ENCODE measurements around the gene ERICH2.

DNA sequence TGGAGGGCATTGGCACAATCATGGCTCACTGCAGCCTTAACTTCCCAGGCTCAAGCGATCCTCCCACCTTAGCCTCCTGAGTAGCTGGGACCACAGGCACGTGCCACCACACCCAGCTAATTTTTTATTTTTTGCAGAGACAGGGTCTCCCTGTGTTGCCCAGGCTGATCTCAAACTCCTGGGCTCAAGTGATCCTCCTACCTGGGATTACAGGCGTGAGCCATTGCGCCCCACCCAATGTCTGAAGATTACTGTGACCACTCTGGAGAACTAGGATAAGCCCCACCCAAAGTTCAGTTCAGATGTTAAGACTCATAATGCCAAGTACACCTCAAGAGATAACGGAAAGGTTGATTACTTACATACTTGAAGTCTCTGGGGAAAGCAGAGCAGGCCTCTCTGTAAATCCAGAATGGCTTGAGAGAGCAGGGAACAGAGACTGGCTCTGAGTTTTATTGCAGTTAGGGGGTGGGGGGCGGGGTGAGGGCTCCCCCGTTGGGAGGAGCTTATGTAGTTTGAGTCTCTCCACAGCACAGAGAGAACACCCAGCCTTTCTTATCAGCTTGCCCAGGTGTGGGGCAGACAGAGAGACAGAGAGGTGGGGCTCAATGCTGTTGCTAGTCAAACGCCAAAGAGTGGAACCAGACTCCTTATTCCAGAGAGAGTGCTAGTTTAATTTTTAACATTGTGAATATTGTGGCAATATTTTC, 26.5 kb upstream of the ERICH2 start:
- TF ChIP-seq, protein P1, sequence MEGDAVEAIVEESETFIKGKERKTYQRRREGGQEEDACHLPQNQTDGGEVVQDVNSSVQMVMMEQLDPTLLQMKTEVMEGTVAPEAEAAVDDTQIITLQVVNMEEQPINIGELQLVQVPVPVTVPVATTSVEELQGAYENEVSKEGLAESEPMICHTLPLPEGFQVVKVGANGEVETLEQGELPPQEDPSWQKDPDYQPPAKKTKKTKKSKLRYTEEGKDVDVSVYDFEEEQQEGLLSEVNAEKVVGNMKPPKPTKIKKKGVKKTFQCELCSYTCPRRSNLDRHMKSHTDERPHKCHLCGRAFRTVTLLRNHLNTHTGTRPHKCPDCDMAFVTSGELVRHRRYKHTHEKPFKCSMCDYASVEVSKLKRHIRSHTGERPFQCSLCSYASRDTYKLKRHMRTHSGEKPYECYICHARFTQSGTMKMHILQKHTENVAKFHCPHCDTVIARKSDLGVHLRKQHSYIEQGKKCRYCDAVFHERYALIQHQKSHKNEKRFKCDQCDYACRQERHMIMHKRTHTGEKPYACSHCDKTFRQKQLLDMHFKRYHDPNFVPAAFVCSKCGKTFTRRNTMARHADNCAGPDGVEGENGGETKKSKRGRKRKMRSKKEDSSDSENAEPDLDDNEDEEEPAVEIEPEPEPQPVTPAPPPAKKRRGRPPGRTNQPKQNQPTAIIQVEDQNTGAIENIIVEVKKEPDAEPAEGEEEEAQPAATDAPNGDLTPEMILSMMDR (IDR thresholded peaks at IDR 0.05) = no peak
- no peak for TF ChIP-seq EP300 (IDR thresholded peaks at IDR 0.05)

Measured in esophagus muscularis mucosa (tissue), 3 donors.